WI38 (cell line): ENCODE results near the gene KRT26.

Source experiments
- H3K4me3 ChIP-seq: 2 replicates; pipeline ENCODE4 v1.5.1; 2011; ENCODE audit warnings: low read depth, mild to moderate bottlenecking, control low read depth, low read length
- TF ChIP-seq, protein P1 (sequence below): IDR thresholded peaks from 2 replicates; pipeline ENCODE4 v1.5.1; 2012; ENCODE audit warnings: low read depth, mild to moderate bottlenecking, control low read depth, low read length

KRT26 gene

DNA sequence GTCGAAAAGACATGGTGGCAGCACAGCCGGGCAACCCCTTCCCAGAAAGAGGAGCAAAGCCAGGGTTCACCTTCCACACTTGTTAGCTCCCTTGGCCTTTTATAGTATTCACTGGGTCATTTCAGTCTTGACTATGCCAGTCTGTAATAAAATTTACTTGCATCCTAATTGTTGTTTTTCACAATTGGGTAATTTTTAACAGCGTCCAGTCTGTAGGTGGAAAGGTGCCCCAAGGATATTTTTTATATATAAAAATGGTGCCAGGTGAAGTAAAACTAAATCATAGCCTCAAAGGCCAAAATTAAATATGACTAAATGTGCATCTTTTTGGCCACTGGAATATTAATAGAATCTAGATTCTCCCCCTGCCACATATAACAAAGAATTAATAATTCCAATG is at the start of gene KRT26:
Gene KRT26 (minus strand): TSS at position 101 of the 400 bp plus-strand sequence. CDS start 88 bp downstream, at position 13.
- no peak within 1 kb of the TSS for H3K4me3 ChIP-seq
- TF ChIP-seq, protein P1, sequence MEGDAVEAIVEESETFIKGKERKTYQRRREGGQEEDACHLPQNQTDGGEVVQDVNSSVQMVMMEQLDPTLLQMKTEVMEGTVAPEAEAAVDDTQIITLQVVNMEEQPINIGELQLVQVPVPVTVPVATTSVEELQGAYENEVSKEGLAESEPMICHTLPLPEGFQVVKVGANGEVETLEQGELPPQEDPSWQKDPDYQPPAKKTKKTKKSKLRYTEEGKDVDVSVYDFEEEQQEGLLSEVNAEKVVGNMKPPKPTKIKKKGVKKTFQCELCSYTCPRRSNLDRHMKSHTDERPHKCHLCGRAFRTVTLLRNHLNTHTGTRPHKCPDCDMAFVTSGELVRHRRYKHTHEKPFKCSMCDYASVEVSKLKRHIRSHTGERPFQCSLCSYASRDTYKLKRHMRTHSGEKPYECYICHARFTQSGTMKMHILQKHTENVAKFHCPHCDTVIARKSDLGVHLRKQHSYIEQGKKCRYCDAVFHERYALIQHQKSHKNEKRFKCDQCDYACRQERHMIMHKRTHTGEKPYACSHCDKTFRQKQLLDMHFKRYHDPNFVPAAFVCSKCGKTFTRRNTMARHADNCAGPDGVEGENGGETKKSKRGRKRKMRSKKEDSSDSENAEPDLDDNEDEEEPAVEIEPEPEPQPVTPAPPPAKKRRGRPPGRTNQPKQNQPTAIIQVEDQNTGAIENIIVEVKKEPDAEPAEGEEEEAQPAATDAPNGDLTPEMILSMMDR: no peak

- no peak overlapping the region for H3K4me3 ChIP-seq
- TF ChIP-seq, protein P1: no peak
Measured at GRCh38 chr17:40821536-40821935, 49.5 kb upstream of the KRT26 start.

DNA sequence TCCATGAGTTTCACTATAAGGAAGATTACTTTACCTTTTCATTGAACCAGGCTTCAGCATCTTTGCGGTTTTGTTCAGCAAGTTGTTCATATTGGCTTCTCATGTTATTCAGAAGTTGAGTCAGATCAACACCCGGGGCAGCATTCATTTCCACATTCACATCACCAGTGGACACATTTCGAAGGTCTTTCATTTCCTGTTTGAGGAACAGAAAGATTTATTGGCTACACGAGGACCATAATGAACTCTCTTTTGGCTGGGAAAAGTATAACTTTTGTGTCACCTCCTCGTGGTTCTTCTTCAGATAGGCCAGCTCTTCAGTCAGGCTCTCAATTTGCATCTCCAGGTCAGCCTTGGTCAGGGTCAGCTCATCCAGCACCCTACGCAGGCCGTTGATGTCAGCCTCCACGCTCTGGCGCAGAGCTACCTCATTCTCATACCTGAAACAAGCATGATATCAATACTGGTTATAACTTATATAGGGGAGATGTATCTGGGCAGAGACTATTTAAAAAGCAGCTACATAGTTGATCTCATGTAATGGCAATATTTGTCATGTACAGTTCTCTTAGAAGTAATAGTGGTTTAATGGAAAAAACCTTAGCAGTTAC is 48.3 kb upstream of the KRT26 start:
- TF ChIP-seq, protein P1: no peak
- H3K4me3 ChIP-seq: no peak overlapping the region

DNA sequence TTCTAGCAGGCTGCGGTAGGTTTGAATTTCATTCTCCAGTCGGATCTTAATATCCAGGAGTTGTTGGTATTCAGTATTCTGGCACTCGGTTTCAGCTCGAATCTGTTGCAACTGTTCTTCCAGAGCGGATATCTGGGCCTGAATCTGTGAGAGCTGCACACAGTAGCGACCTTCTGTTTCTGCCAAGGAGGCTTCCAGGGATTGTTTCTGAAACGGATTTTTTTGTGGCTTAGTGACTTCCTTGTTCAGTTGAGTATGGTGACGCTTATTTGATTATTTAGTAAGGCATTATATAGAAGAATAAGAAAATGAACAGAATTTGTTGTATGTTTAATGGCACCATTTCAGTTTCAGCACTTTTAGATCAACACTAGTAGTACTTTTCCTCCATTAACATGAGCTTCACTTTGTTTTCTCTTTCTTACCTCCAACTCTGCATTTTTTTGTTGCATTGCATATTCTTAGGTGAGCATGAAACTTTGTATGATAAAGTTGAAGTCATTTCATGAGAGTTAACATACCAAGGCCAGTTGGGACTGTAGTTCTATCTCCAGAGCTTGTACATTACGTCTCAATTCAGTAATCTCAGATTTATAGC is 47.6 kb upstream of the KRT26 start:
- peak overlapping the region; percentile 70 for H3K4me3 ChIP-seq
- TF ChIP-seq, protein P1: no peak

GRCh38 chr17:40818733-40819527 is 46.9 kb upstream of the KRT26 start:
- peak overlapping the region; percentile 85 for H3K4me3 ChIP-seq
- TF ChIP-seq, protein P1: no peak

DNA sequence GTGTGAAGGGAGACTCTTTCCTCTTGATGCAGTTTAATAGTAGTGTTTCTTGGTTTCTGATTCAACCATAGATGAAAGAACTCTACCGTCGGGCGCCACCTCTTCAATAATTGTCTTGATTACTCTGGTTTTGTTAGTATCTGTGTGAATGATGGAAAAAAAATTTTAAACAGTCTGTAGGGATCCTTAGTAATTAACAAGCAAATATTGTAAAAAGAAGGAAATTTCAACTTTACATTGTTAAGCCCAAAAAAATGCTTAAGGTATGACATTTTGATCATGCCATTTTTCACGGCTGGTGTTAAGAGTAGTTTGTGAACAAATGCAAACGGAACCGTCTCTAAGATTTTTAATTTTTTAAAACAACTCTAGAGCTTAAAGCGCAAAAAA is 46.3 kb upstream of the KRT26 start:
- TF ChIP-seq, protein P1: no peak

More for the DNA sequence above, 46.3 kb upstream of the KRT26 start:
- peak overlapping the region; percentile 85 for H3K4me3 ChIP-seq
